ENCODE measurements around the gene POLR1F.

DNA sequence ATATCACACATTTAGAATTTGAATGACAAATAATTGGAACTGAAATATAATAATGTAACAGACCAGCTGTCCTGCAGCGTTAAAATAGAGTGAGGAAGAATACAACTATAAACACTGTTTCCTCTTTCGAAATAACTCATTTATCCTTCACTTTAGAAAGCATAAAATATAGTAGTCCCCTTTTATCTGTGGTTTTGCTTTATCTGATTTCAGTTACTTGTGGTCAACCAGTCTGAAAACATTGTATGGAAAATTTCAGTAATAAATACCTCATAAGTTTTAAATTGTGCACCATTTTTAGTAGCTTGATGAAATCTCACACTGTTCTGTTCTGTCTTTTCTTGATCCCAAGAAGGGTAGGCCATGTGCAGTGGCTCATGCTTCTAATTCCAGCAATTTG lies 31.7 kb downstream of the POLR1F start:
- no peak for TF ChIP-seq NRF1 (IDR thresholded peaks at IDR 0.05; ENCODE audit: low read depth, low read length)
- TF ChIP-seq, protein P1, sequence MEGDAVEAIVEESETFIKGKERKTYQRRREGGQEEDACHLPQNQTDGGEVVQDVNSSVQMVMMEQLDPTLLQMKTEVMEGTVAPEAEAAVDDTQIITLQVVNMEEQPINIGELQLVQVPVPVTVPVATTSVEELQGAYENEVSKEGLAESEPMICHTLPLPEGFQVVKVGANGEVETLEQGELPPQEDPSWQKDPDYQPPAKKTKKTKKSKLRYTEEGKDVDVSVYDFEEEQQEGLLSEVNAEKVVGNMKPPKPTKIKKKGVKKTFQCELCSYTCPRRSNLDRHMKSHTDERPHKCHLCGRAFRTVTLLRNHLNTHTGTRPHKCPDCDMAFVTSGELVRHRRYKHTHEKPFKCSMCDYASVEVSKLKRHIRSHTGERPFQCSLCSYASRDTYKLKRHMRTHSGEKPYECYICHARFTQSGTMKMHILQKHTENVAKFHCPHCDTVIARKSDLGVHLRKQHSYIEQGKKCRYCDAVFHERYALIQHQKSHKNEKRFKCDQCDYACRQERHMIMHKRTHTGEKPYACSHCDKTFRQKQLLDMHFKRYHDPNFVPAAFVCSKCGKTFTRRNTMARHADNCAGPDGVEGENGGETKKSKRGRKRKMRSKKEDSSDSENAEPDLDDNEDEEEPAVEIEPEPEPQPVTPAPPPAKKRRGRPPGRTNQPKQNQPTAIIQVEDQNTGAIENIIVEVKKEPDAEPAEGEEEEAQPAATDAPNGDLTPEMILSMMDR (IDR thresholded peaks at IDR 0.05), result no peak
- TF ChIP-seq POLR2AphosphoS5 (IDR thresholded peaks at IDR 0.05; ENCODE audit: low read depth, low read length), result no peak
- no peak for TF ChIP-seq TAF1 (IDR thresholded peaks at IDR 0.05; ENCODE audit: borderline replicate concordance, low read depth, low read length)
- no peak for TF ChIP-seq YY1 (IDR thresholded peaks at IDR 0.05; ENCODE audit: low read depth)
- TF ChIP-seq, protein P2, sequence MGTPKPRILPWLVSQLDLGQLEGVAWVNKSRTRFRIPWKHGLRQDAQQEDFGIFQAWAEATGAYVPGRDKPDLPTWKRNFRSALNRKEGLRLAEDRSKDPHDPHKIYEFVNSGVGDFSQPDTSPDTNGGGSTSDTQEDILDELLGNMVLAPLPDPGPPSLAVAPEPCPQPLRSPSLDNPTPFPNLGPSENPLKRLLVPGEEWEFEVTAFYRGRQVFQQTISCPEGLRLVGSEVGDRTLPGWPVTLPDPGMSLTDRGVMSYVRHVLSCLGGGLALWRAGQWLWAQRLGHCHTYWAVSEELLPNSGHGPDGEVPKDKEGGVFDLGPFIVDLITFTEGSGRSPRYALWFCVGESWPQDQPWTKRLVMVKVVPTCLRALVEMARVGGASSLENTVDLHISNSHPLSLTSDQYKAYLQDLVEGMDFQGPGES (IDR thresholded peaks at IDR 0.05; ENCODE audit: low read depth, low read length), result no peak
- TF ChIP-seq, protein P3, sequence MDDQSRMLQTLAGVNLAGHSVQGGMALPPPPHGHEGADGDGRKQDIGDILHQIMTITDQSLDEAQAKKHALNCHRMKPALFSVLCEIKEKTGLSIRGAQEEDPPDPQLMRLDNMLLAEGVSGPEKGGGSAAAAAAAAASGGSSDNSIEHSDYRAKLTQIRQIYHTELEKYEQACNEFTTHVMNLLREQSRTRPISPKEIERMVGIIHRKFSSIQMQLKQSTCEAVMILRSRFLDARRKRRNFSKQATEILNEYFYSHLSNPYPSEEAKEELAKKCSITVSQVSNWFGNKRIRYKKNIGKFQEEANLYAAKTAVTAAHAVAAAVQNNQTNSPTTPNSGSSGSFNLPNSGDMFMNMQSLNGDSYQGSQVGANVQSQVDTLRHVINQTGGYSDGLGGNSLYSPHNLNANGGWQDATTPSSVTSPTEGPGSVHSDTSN (IDR thresholded peaks at IDR 0.05), result no peak

Data from SK-N-SH (cell line).